Measurements from ENCODE around the gene SMIM31. TPM values are rescaled to one million over a fixed set of nuclear protein-coding genes. Genes with fewer than 3 reads are reported as not detected.

SMIM31 gene
- not detected in 2 replicates for total RNA-seq

GRCh38 chr4:164753873-164754488, at the start of gene SMIM31:
SMIM31 (plus strand) TSS chr4:164754131; CDS start chr4:164770444, 16,313 bp downstream.

Small RNAs within 50 kb of the gene (small RNA-seq; reads per million reads assigned to genes)
- gene RNU6-668P: not detected

Other genes starting within 250 kb of the SMIM31 start
- not detected in 2 replicates for gene APELA, start 123.0 kb downstream of the SMIM31 start, total RNA-seq
- 5.9 and 8.1 TPM in 2 replicates for gene TRIM61, start 223.5 kb downstream of the SMIM31 start, total RNA-seq